ENCODE data around the gene RHBDL3.
"Not testable (repeated sequence)": the region's sequence is repeated elsewhere in the genome, so short reads cannot be mapped to it uniquely, and the experiment has no call there.

RHBDL3 gene

GRCh38 chr17:32331243-32332040, 65.8 kb downstream of the RHBDL3 start:
- no peak for DNase-seq

GRCh38 chr17:32333187-32333586, 67.6 kb downstream of the RHBDL3 start:
- no peak for DNase-seq

GRCh38 chr17:32335046-32335445, 69.4 kb downstream of the RHBDL3 start:
- no peak for DNase-seq

GRCh38 chr17:32335687-32336086, 70.1 kb downstream of the RHBDL3 start:
- no peak for DNase-seq

- peak in 1 of 2 experiments; percentile 49 for DNase-seq
Observed at GRCh38 chr17:32341141-32341856, 75.7 kb downstream of the RHBDL3 start.

GRCh38 chr17:32341857-32342602, 76.4 kb downstream of the RHBDL3 start, which contains the start of gene C17orf75:
Gene C17orf75 (minus strand): TSS chr17:32342173. CDS start chr17:32342139, 34 bp downstream.
- DNase-seq: peak; percentile 70 to 81

- peak in 1 of 2 experiments; percentile 12 for DNase-seq
Observed at GRCh38 chr17:32342603-32343325, 77.1 kb downstream of the RHBDL3 start.

GRCh38 chr17:32345951-32346600, 80.4 kb downstream of the RHBDL3 start:
- DNase-seq: no peak

- DNase-seq: no peak
Observed at GRCh38 chr17:32348483-32348800, 82.8 kb downstream of the RHBDL3 start.

- peak in 1 of 2 experiments; percentile 33 for DNase-seq
Observed at GRCh38 chr17:32349503-32349853, 83.8 kb downstream of the RHBDL3 start.

GRCh38 chr17:32349854-32350665, 84.4 kb downstream of the RHBDL3 start, which contains the start of gene ZNF207:
Gene ZNF207 (plus strand): TSS chr17:32350157. CDS start chr17:32350286, 129 bp downstream.
- peak; percentile 98 to 99 for DNase-seq

GRCh38 chr17:32350666-32351418, 85.2 kb downstream of the RHBDL3 start:
- DNase-seq: peak in 1 of 2 experiments; percentile 65

GRCh38 chr17:32352734-32353133, 87.1 kb downstream of the RHBDL3 start:
- DNase-seq: not testable (repeated sequence)

- no peak for DNase-seq
Observed at GRCh38 chr17:32355649-32356377, 90.2 kb downstream of the RHBDL3 start.

GRCh38 chr17:32356378-32356743, 90.7 kb downstream of the RHBDL3 start:
- no peak for DNase-seq

- no peak for DNase-seq
Observed at GRCh38 chr17:32356750-32357149, 91.1 kb downstream of the RHBDL3 start.

GRCh38 chr17:32357615-32358014, 92.0 kb downstream of the RHBDL3 start:
- no peak for DNase-seq

- no peak for DNase-seq
Observed at GRCh38 chr17:32361270-32361669, 95.6 kb downstream of the RHBDL3 start.

- DNase-seq: no peak
Observed at GRCh38 chr17:32370426-32370825, 104.8 kb downstream of the RHBDL3 start.

All from NCI-H524 (cell line).